H9 (cell line): Measurements from ENCODE around the gene IGDCC3. TPM values are rescaled to one million over a fixed set of nuclear protein-coding genes. Genes with fewer than 3 reads are reported as not detected.

ENCODE experiments used
- DNase-seq: peaks from one replicate; pipeline ENCODE4 v3.0.0-alpha.2; 2017
- H2AFZ ChIP-seq: one replicate; pipeline ENCODE4 v1.6.1; 2013; ENCODE audit warnings: mild to moderate bottlenecking, low read length, control low read depth, moderate library complexity
- H2AK5ac ChIP-seq: 2 replicates; pipeline ENCODE4 v1.6.1; 2013; ENCODE audit warnings: low read length, control low read depth, mixed read lengths; ENCODE audit not compliant: insufficient read length
- H2BK120ac ChIP-seq: one replicate; pipeline ENCODE4 v1.6.1; 2013; ENCODE audit warnings: low read depth, mild to moderate bottlenecking, low read length, control low read depth, inconsistent platforms; ENCODE audit not compliant: poor library complexity, severe bottlenecking
- H2BK12ac ChIP-seq: 2 replicates; pipeline ENCODE4 v1.6.1; 2013; ENCODE audit warnings: low read length, control low read depth, mixed read lengths, low read depth; ENCODE audit not compliant: insufficient read length
- H2BK15ac ChIP-seq: 2 replicates; pipeline ENCODE4 v1.6.1; 2013; ENCODE audit warnings: low read depth, low read length, control low read depth
- H2BK20ac ChIP-seq: one replicate; pipeline ENCODE4 v1.6.1; 2013; ENCODE audit warnings: low read depth, mild to moderate bottlenecking, low read length, control low read depth, inconsistent platforms; ENCODE audit not compliant: poor library complexity, severe bottlenecking
- H2BK5ac ChIP-seq: 2 replicates; pipeline ENCODE4 v1.6.1; 2013; ENCODE audit warnings: low read length, control low read depth, mixed read lengths; ENCODE audit not compliant: insufficient read length
- H3K14ac ChIP-seq: 2 replicates; pipeline ENCODE4 v1.6.1; 2013; ENCODE audit warnings: low read length, control low read depth; ENCODE audit not compliant: insufficient read depth
- H3K18ac ChIP-seq: 2 replicates; pipeline ENCODE4 v1.6.1; 2013; ENCODE audit warnings: low read depth, mild to moderate bottlenecking, mixed read lengths, low read length, control low read depth; ENCODE audit not compliant: insufficient read length
- H3K23ac ChIP-seq: 2 replicates; pipeline ENCODE4 v1.6.1; 2013; ENCODE audit warnings: low read length, control low read depth, mixed read lengths, low read depth; ENCODE audit not compliant: insufficient read length
- H3K23me2 ChIP-seq: 2 replicates; pipeline ENCODE4 v1.6.1; 2013; ENCODE audit warnings: low read depth, mild to moderate bottlenecking, mixed read lengths, low read length, control low read depth; ENCODE audit not compliant: insufficient read length, poor library complexity, severe bottlenecking
- H3K27ac ChIP-seq: 2 replicates; pipeline ENCODE4 v1.5.1; 2013; ENCODE audit warnings: low read length, control low read depth, mixed read lengths, low read depth; ENCODE audit not compliant: insufficient read length
- H3K27me3 ChIP-seq: 2 replicates; pipeline ENCODE4 v1.6.1; 2013; ENCODE audit warnings: low read length, control low read depth, inconsistent platforms; ENCODE audit not compliant: insufficient read depth
- H3K4ac ChIP-seq: 2 replicates; pipeline ENCODE4 v1.6.1; 2013; ENCODE audit warnings: low read depth, mild to moderate bottlenecking, control low read depth, inconsistent platforms, low read length, moderate library complexity
- H3K4me1 ChIP-seq: 2 replicates; pipeline ENCODE4 v1.6.1; 2013; ENCODE audit warnings: low read length, control low read depth, inconsistent platforms; ENCODE audit not compliant: insufficient read depth
- H3K4me2 ChIP-seq: 2 replicates; pipeline ENCODE4 v1.6.1; 2013; ENCODE audit warnings: low read length, control low read depth, mixed read lengths; ENCODE audit not compliant: insufficient read length, insufficient read depth
- H3K56ac ChIP-seq: 2 replicates; pipeline ENCODE4 v1.6.1; 2013; ENCODE audit warnings: low read depth, mild to moderate bottlenecking, mixed read lengths, low read length, control low read depth; ENCODE audit not compliant: insufficient read length
- H3K79me1 ChIP-seq: 2 replicates; pipeline ENCODE4 v1.6.1; 2013; ENCODE audit warnings: low read depth, mild to moderate bottlenecking, moderate library complexity, low read length, control low read depth, inconsistent platforms; ENCODE audit not compliant: insufficient read depth, poor library complexity, severe bottlenecking
- H3K79me2 ChIP-seq: 2 replicates; pipeline ENCODE4 v1.6.1; 2013; ENCODE audit warnings: low read length, control low read depth, inconsistent platforms; ENCODE audit not compliant: insufficient read depth
- H3K9ac ChIP-seq: 2 replicates; pipeline ENCODE4 v1.6.1; 2013; ENCODE audit warnings: low read length, control low read depth, mixed read lengths; ENCODE audit not compliant: insufficient read length; ENCODE audit errors: extremely low read depth
- H3K9me3 ChIP-seq: one replicate; pipeline ENCODE4 v1.6.1; 2013; ENCODE audit warnings: low read depth, low read length, inconsistent platforms; ENCODE audit not compliant: control insufficient read depth
- H3T11ph ChIP-seq: one replicate; pipeline ENCODE4 v1.6.1; 2013; ENCODE audit warnings: mild to moderate bottlenecking, low read length, control low read depth, inconsistent platforms
- H4K20me1 ChIP-seq: one replicate; pipeline ENCODE4 v1.6.1; 2013; ENCODE audit not compliant: control insufficient read depth, insufficient read length, insufficient read depth
- H4K5ac ChIP-seq: 2 replicates; pipeline ENCODE4 v1.6.1; 2013; ENCODE audit warnings: low read depth, mild to moderate bottlenecking, mixed read lengths, low read length, control low read depth; ENCODE audit not compliant: insufficient read length
- H4K8ac ChIP-seq: replicated peaks from 2 replicates; pipeline ENCODE4 v1.6.1; 2013; ENCODE audit warnings: low read length, control low read depth, mixed read lengths, low read depth; ENCODE audit not compliant: insufficient read length
- H4K91ac ChIP-seq: 2 replicates; pipeline ENCODE4 v1.6.1; 2013; ENCODE audit warnings: low read depth, mild to moderate bottlenecking, moderate library complexity, mixed read lengths, low read length, control low read depth; ENCODE audit not compliant: insufficient read length
- H3K27ac Mint-ChIP-seq, 3 experiments: 2 replicates in 2 of 3; 3 replicates in 1 of 3; pipeline ENCODE4 v1.8.0; 2020 to 2021; ENCODE audit warnings: mixed read lengths in 3 of 3, mild to moderate bottlenecking in 1 of 3, moderate library complexity in 1 of 3
- H3K27me3 Mint-ChIP-seq: 2 replicates; pipeline ENCODE4 v1.8.0; 2021; ENCODE audit warnings: low read depth, mild to moderate bottlenecking, moderate library complexity, mixed read lengths
- H3K36me3 Mint-ChIP-seq, 3 experiments: 2 replicates in 2 of 3; 3 replicates in 1 of 3; pipeline ENCODE4 v1.8.0; 2020 to 2021; ENCODE audit warnings: low read depth in 3 of 3, mixed read lengths in 3 of 3; ENCODE audit not compliant: insufficient read depth in 1 of 3
- H3K4me1 Mint-ChIP-seq, 2 experiments: 2 replicates each; pipeline ENCODE4 v1.8.0; 2020; ENCODE audit warnings: mixed read lengths in 2 of 2
- H3K4me3 Mint-ChIP-seq, 2 experiments: 2 replicates in 1 of 2; 3 replicates in 1 of 2; pipeline ENCODE4 v1.8.0; 2020 to 2021; ENCODE audit warnings: mild to moderate bottlenecking in 2 of 2, mixed read lengths in 2 of 2, moderate library complexity in 1 of 2
- H3K9me3 Mint-ChIP-seq, 2 experiments: 2 replicates in 1 of 2; 3 replicates in 1 of 2; pipeline ENCODE4 v1.8.0; 2020; ENCODE audit warnings: mild to moderate bottlenecking in 2 of 2, mixed read lengths in 2 of 2, moderate library complexity in 1 of 2
- WGBS: extraction: QIAGEN DNeasy Blood & Tissue Kit; methylation state at CpG from one replicate; pipeline ENCODE4 v1.1.7; 2013; ENCODE audit warnings: missing lambda C conversion rate, low lambda C conversion rate, mixed read lengths; ENCODE audit not compliant: insufficient read length; ENCODE audit errors: extremely low coverage; 5-methylcytosine and 5-hydroxymethylcytosine counted together
- total RNA-seq: library from RNA; stranded (reverse); gene quantifications from 2 replicates; pipeline ENCODE4 v1.2.1, GENCODE V29; 2021
- TF ChIP-seq, protein P1 (sequence below): fragments of 200-600 bp; sonication (generic); conservative IDR thresholded peaks from 3 replicates; pipeline ENCODE4 v1.8.0; 2021; ENCODE audit warnings: antibody characterized with exemption, mild to moderate bottlenecking

IGDCC3 gene
- total RNA-seq, 1 experiment from 2014 or later: 18.9 TPM

DNA sequence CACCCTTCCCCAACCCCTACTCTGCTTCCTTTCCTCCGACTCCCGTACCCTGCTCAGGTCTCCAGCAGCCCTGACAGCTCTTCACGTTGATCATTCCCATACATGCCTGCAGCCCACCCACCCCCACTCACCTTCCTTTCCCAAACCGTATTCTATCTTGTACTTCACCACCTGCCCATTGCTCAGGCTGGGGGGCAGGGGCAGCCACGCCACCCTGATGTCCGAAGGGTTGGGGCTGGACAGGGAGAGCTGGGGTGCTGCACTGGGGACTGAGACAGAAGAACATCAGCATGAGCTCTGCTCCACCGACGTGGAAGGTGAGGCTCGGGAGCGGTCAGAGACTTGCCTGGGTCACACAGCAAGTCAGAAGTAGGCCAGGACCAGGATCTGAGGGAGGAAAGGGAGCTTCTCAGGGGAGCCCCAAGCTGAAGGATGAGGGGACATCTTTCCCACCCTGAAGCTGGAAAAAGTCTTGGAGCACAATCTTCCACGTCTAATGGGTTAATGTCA, 16.5 kb upstream of the IGDCC3 start:
- Histone ChIP-seq H3K23me2 (peaks cover 11% of the 10 kb centered on the region), H3K4me1 (0 out of 2 replicates have a peak, but pooled peaks cover 3% of the 10 kb centered on the region), H3K23ac (no peak overlapping the region), H3K18ac (no peak overlapping the region), H3K79me1 (no peaks in the 10 kb centered on the region), H3T11ph (no peak overlapping the region), H3K14ac (no peak overlapping the region), H2BK120ac (no peak overlapping the region), H3K56ac (no peak overlapping the region), H3K4ac (no peak overlapping the region), H2BK5ac (no peak overlapping the region), H2BK15ac (no peak overlapping the region), H3K27ac (no peak overlapping the region), H3K9me3 (no peaks in the 10 kb centered on the region), H4K20me1 (no peaks in the 10 kb centered on the region), H4K8ac (no peak overlapping the region), H2AK5ac (no peak overlapping the region), H4K5ac (no peak overlapping the region), H3K9ac (no peak overlapping the region), H4K91ac (no peak overlapping the region), H2BK12ac (no peak overlapping the region), H3K79me2 (no peaks in the 10 kb centered on the region), H2BK20ac (no peak overlapping the region), H3K4me2 (no peak overlapping the region), H3K27me3 (peaks cover 18% of the 10 kb centered on the region; the same call in 1 of the 2 replicates), H2AFZ (no peak overlapping the region)
- H3K9me3 Mint-ChIP-seq: no peaks in the 10 kb centered on the region
- no peak overlapping the region for H3K4me3 Mint-ChIP-seq
- H3K27me3 Mint-ChIP-seq: peaks cover 12% of the 10 kb centered on the region
- peaks cover 4 to 28% of the 10 kb centered on the region in 2 experiments for H3K4me1 Mint-ChIP-seq
- H3K36me3 Mint-ChIP-seq: peaks cover 18 to 52% (median 36%) of the 10 kb centered on the region in 3 experiments; a peak in 6 of 7 replicates
- H3K27ac Mint-ChIP-seq: 0 out of 7 replicates have a peak overlapping the region, but pooled peaks of 1 of the 3 experiments have one; percentile 44
- no peak for DNase-seq
- TF ChIP-seq, protein P1, sequence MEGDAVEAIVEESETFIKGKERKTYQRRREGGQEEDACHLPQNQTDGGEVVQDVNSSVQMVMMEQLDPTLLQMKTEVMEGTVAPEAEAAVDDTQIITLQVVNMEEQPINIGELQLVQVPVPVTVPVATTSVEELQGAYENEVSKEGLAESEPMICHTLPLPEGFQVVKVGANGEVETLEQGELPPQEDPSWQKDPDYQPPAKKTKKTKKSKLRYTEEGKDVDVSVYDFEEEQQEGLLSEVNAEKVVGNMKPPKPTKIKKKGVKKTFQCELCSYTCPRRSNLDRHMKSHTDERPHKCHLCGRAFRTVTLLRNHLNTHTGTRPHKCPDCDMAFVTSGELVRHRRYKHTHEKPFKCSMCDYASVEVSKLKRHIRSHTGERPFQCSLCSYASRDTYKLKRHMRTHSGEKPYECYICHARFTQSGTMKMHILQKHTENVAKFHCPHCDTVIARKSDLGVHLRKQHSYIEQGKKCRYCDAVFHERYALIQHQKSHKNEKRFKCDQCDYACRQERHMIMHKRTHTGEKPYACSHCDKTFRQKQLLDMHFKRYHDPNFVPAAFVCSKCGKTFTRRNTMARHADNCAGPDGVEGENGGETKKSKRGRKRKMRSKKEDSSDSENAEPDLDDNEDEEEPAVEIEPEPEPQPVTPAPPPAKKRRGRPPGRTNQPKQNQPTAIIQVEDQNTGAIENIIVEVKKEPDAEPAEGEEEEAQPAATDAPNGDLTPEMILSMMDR: no peak
- no CpG with 5 or more reads among the region's 11 CpGs for WGBS
